Kidney (tissue), 14 donors: ENCODE results near the gene CDH13. TPM values are rescaled to one million over a fixed set of nuclear protein-coding genes. Genes with fewer than 3 reads are reported as not detected.

ENCODE experiments used
- DNase-seq, 5 donors: peaks; one replicate each; pipeline ENCODE4 v3.0.0-alpha.2; 2013 to 2020
- FAIRE-seq: peaks from 2 replicates; lab custom pipeline; 2012; peaks lifted over from hg19 to GRCh38; lab: Jason Lieb, UNC
- H3K27ac ChIP-seq, 2 donors: one replicate each; pipeline ENCODE4 v1.7.0; 2013; ENCODE audit warnings: low read depth in 2 of 2, low read length in 2 of 2, inconsistent platforms in 1 of 2
- H3K27me3 ChIP-seq: one replicate; pipeline ENCODE4 v1.7.1; 2013; ENCODE audit warnings: low read length, inconsistent platforms; ENCODE audit not compliant: control insufficient read depth, insufficient read depth
- H3K36me3 ChIP-seq, 3 donors: one replicate each; pipeline versions ENCODE4 v1.7.0 to v1.7.1; 2013; ENCODE audit warnings: low read length in 3 of 3, control low read depth in 1 of 3, inconsistent platforms in 1 of 3; ENCODE audit not compliant: insufficient read depth in 3 of 3, control insufficient read depth in 2 of 3
- H3K4me1 ChIP-seq, 3 donors: one replicate each; pipeline versions ENCODE4 v1.7.0 to v1.7.1; 2013; ENCODE audit warnings: low read length in 3 of 3, inconsistent platforms in 1 of 3, low read depth in 1 of 3; ENCODE audit not compliant: control insufficient read depth in 2 of 3, insufficient read depth in 2 of 3
- H3K4me3 ChIP-seq, 3 donors: one replicate each; pipeline versions ENCODE4 v1.7.0 to v1.8.1; 2013; ENCODE audit warnings: low read length in 3 of 3, control low read depth in 1 of 3, inconsistent platforms in 1 of 3
- H3K9ac ChIP-seq, 3 donors: one replicate each; pipeline versions ENCODE4 v1.7.0 to v1.7.1; 2013; ENCODE audit warnings: low read length in 3 of 3, control low read depth in 1 of 3, inconsistent platforms in 1 of 3
- H3K9me3 ChIP-seq, 3 donors: one replicate each; pipeline versions ENCODE4 v1.7.0 to v1.7.1; 2013; ENCODE audit warnings: low read length in 3 of 3, control low read depth in 1 of 3, inconsistent platforms in 1 of 3; ENCODE audit not compliant: control insufficient read depth in 2 of 3, insufficient read depth in 1 of 3
- CTCF ChIP-seq: IDR thresholded peaks from 3 replicates; pipeline ENCODE4 v1.5.1; 2012; ENCODE audit warnings: mild to moderate bottlenecking, moderate library complexity, borderline replicate concordance; ENCODE audit not compliant: insufficient read depth; ENCODE audit errors: extremely low read depth
- intact Hi-C: fragments of 100-400 bp; cut with DNase I; formaldehyde crosslinking; loops from one replicate; pipeline ENCODE4 v1.11.1; 2022
- polyA plus RNA-seq: library from polyadenylated mRNA; stranded (reverse); fragments of 350-450 nt; fragmentation: Illumina TruSeq; extraction: RNeasy Lipid Tissue Mini Kit (QIAGEN cat#74804); gene quantifications from one replicate; pipeline ENCODE4 v1.2.3, GENCODE V29; 2014; ENCODE audit warnings: low read depth, low replicate concordance; ENCODE audit not compliant: insufficient read depth
- total RNA-seq: library from RNA; stranded (reverse); fragmentation: NEBNext Ultra II Directional; extraction: Animal tissue kit (Norgen Biotek cat#: 25700); gene quantifications from one replicate; pipeline ENCODE4 v1.2.1, GENCODE V29; 2021
- donor health status: control.
- donor health status: control.
- donor health status: control.
- donor health status: control.
- donor health status: control.
- donor health status: DM: yes; HTN: yes; CAD: no.
- donor health status: Normal renal cell carcinoma (clear cell type).

Gene CDH13
- total and polyA plus RNA-seq, 2 donors from 2014 or later: 4.8 to 13.8 TPM

- Histone ChIP-seq H3K27me3 (no peaks in the 10 kb centered on the region), H3K27ac (no peak overlapping the region), H3K36me3 (no peaks in the 10 kb centered on the region), H3K4me3 (no peak overlapping the region), H3K9me3 (no peaks in the 10 kb centered on the region), H3K4me1 (no peaks in the 10 kb centered on the region), H3K9ac (no peak overlapping the region)
- FAIRE-seq: no peak
- no peak for TF ChIP-seq CTCF
- intact Hi-C loops: no loop called here
- no peak for DNase-seq
Measured at GRCh38 chr16:83345846-83346640, 719.3 kb downstream of the CDH13 start.

GRCh38 chr16:83348991-83349390, 722.2 kb downstream of the CDH13 start:
- Histone ChIP-seq H3K4me3 (no peak overlapping the region), H3K9ac (no peak overlapping the region), H3K9me3 (no peaks in the 10 kb centered on the region), H3K27me3 (no peaks in the 10 kb centered on the region), H3K36me3 (no peaks in the 10 kb centered on the region), H3K27ac (no peak overlapping the region), H3K4me1 (no peaks in the 10 kb centered on the region)
- no peak for DNase-seq
- no peak for TF ChIP-seq CTCF
- intact Hi-C loops: no loop called here
- FAIRE-seq: no peak

GRCh38 chr16:83350481-83350880, 723.7 kb downstream of the CDH13 start:
- Histone ChIP-seq H3K36me3 (no peaks in the 10 kb centered on the region), H3K4me1 (no peaks in the 10 kb centered on the region), H3K9me3 (no peaks in the 10 kb centered on the region), H3K9ac (no peak overlapping the region), H3K27ac (no peak overlapping the region), H3K27me3 (no peaks in the 10 kb centered on the region), H3K4me3 (no peak overlapping the region)
- intact Hi-C loops: no loop called here
- FAIRE-seq: no peak
- DNase-seq: no peak
- TF ChIP-seq CTCF: no peak
